LoVo (cell line): ENCODE data around the gene STPG1.

Source experiments
- DNase-seq: peaks from one replicate; pipeline ENCODE4 v3.0.0-alpha.2; 2016; ENCODE audit warnings: low spot score

The STPG1 gene

GRCh38 chr1:24426744-24427544 lies 13.4 kb upstream of the STPG1 start:
- DNase-seq, result no peak

GRCh38 chr1:24425922-24426321 lies 12.3 kb upstream of the STPG1 start:
- DNase-seq, result no peak

GRCh38 chr1:24425441-24425840 lies 11.9 kb upstream of the STPG1 start:
- DNase-seq, result no peak

GRCh38 chr1:24424990-24425389 lies 11.4 kb upstream of the STPG1 start:
- no peak for DNase-seq

GRCh38 chr1:24424207-24424606 lies 10.6 kb upstream of the STPG1 start:
- DNase-seq, result no peak

GRCh38 chr1:24421502-24421901 lies 7.9 kb upstream of the STPG1 start:
- DNase-seq, result no peak

- DNase-seq, result no peak
Measured at GRCh38 chr1:24420547-24420946, 7.0 kb upstream of the STPG1 start.

GRCh38 chr1:24418898-24419628 lies 5.5 kb upstream of the STPG1 start:
- peak; percentile 25 for DNase-seq

- DNase-seq, result no peak
Measured at GRCh38 chr1:24417681-24418080, 4.1 kb upstream of the STPG1 start.

GRCh38 chr1:24416666-24417391 lies 3.2 kb upstream of the STPG1 start:
- DNase-seq, result peak; percentile 61

- peak; percentile 11 for DNase-seq
Measured at GRCh38 chr1:24415910-24416665, 2.5 kb upstream of the STPG1 start.

- peak; percentile 99 for DNase-seq
Measured at GRCh38 chr1:24415334-24415909, 1.8 kb upstream of the STPG1 start, which contains the start of gene NIPAL3. TSS of gene NIPAL3 (plus strand) at chr1:24415802. CDS start at chr1:24419548, 3,746 bp downstream.

- DNase-seq, result no peak
Measured at GRCh38 chr1:24414775-24415333, 1.3 kb upstream of the STPG1 start.

GRCh38 chr1:24412408-24412807 lies 1.2 kb downstream of the STPG1 start:
- no peak for DNase-seq

- DNase-seq, result no peak
Measured at GRCh38 chr1:24411963-24412362, 1.6 kb downstream of the STPG1 start.

GRCh38 chr1:24410750-24411149 lies 2.8 kb downstream of the STPG1 start:
- DNase-seq, result no peak

GRCh38 chr1:24409535-24409934 lies 4.0 kb downstream of the STPG1 start:
- DNase-seq, result no peak

- no peak for DNase-seq
Measured at GRCh38 chr1:24406788-24407187, 6.8 kb downstream of the STPG1 start.

- no peak for DNase-seq
Measured at GRCh38 chr1:24403806-24404205, 9.8 kb downstream of the STPG1 start.

- no peak for DNase-seq
Measured at GRCh38 chr1:24400065-24400464, 13.5 kb downstream of the STPG1 start.

GRCh38 chr1:24393892-24394291 lies 19.7 kb downstream of the STPG1 start:
- no peak for DNase-seq
